HG03571 (cell line): ENCODE data around the gene AKIP1.
"Not testable (repeated sequence)": the region's sequence is repeated elsewhere in the genome, so short reads cannot be mapped to it uniquely, and the experiment has no call there.

Experiments used
- ATAC-seq: cut with Tn5 transposase; IDR thresholded peaks from one replicate; pipeline ENCODE4 v1.9.1; 2021; ENCODE audit not compliant: unreplicated experiment

Gene AKIP1

GRCh38 chr11:8914661-8915018 is 3.7 kb downstream of the AKIP1 start:
- no peak for ATAC-seq

GRCh38 chr11:8917157-8917825 is 6.3 kb downstream of the AKIP1 start:
- no peak for ATAC-seq

- ATAC-seq, result no peak
Observed at GRCh38 chr11:8922691-8923090, 11.7 kb downstream of the AKIP1 start.

- ATAC-seq, result no peak
Observed at GRCh38 chr11:8925711-8926110, 14.7 kb downstream of the AKIP1 start.

GRCh38 chr11:8926236-8926635 is 15.2 kb downstream of the AKIP1 start:
- no peak for ATAC-seq

GRCh38 chr11:8927233-8927632 is 16.2 kb downstream of the AKIP1 start:
- no peak for ATAC-seq

GRCh38 chr11:8928205-8928604 is 17.2 kb downstream of the AKIP1 start:
- no peak for ATAC-seq

GRCh38 chr11:8928981-8929615 is 18.1 kb downstream of the AKIP1 start:
- no peak for ATAC-seq

- ATAC-seq, result no peak
Observed at GRCh38 chr11:8930456-8931175, 19.6 kb downstream of the AKIP1 start.

GRCh38 chr11:8932564-8933180 is 21.7 kb downstream of the AKIP1 start, which contains the start of gene C11orf16:
C11orf16 (minus strand) TSS chr11:8932947; CDS start chr11:8932308, 639 bp downstream.
- no peak for ATAC-seq

- ATAC-seq, result no peak
Observed at GRCh38 chr11:8933931-8934330, 22.9 kb downstream of the AKIP1 start.

- ATAC-seq, result no peak
Observed at GRCh38 chr11:8934742-8935488, 23.9 kb downstream of the AKIP1 start.

GRCh38 chr11:8935789-8936188 is 24.8 kb downstream of the AKIP1 start:
- not testable (repeated sequence) for ATAC-seq

GRCh38 chr11:8937159-8937558 is 26.2 kb downstream of the AKIP1 start:
- no peak for ATAC-seq

GRCh38 chr11:8937659-8938058 is 26.7 kb downstream of the AKIP1 start:
- ATAC-seq, result no peak

GRCh38 chr11:8941341-8942103 is 30.5 kb downstream of the AKIP1 start:
- ATAC-seq, result no peak

GRCh38 chr11:8942518-8943066 is 31.6 kb downstream of the AKIP1 start, which contains the start of gene ASCL3:
ASCL3 (minus strand) TSS chr11:8943016; CDS start chr11:8938161, 4,855 bp downstream.
- ATAC-seq, result no peak

- no peak for ATAC-seq
Observed at GRCh38 chr11:8947230-8947943, 36.4 kb downstream of the AKIP1 start.

GRCh38 chr11:8948886-8949285 is 37.9 kb downstream of the AKIP1 start:
- ATAC-seq, result no peak
